Pancreas (tissue), 10 donors: ENCODE results near the gene MMP23B. TPM values are rescaled to one million over a fixed set of nuclear protein-coding genes. Genes with fewer than 3 reads are reported as not detected.

Experiments
- ATAC-seq, 4 donors: fragments of 200-7000 bp; cut with Tn5 transposase; one replicate each; pipeline versions ENCODE4 v1.8.0 to v1.9.1; 2020; ENCODE audit warnings: mild to moderate bottlenecking in 4 of 4, moderate library complexity in 4 of 4
- DNase-seq, 6 donors: peaks; one replicate each; pipeline ENCODE4 v3.0.0-alpha.2; 2020
- FAIRE-seq: peaks from 2 replicates; lab custom pipeline; 2012; peaks lifted over from hg19 to GRCh38; lab: Jason Lieb, UNC
- H3K27ac ChIP-seq, 4 donors: fragments of 200-600 bp; sonication (generic); 1 replicate in 3 of 4; 2 replicates in 1 of 4; pipeline versions ENCODE4 v1.5.0 to v1.8.0; 2020
- H3K27me3 ChIP-seq, 4 donors: fragments of 200-600 bp; one replicate each; pipeline ENCODE4 v1.8.0; 2021
- H3K36me3 ChIP-seq, 3 donors: fragments of 200-600 bp; sonication (generic) in 1 of 3; one replicate each; pipeline versions ENCODE4 v1.5.0 to v1.8.0; 2020 to 2021
- H3K4me1 ChIP-seq, 3 donors: fragments of 200-600 bp; one replicate each; pipeline ENCODE4 v1.8.0; 2021
- H3K4me3 ChIP-seq, 4 donors: fragments of 200-600 bp; sonication (generic) in 2 of 4; one replicate each; pipeline versions ENCODE4 v1.5.0 to v1.8.0; 2020 to 2021
- H3K9me3 ChIP-seq, 4 donors: fragments of 200-600 bp; one replicate each; pipeline ENCODE4 v1.8.0; 2021
- WGBS, 2 donors: extraction: QIAGEN DNeasy Blood & Tissue Kit; methylation state at CpG; one replicate each; pipeline ENCODE4 v1.1.7; 2013; 5-methylcytosine and 5-hydroxymethylcytosine counted together
- intact Hi-C, 3 donors: fragments of 100-400 bp; cut with DNase I; formaldehyde crosslinking; loops; one replicate each; pipeline versions ENCODE4 v1.11.1 to v1.14.2; 2022
- polyA plus RNA-seq, 2 donors: library from polyadenylated mRNA; stranded (reverse); fragments of 200-250 nt; gene quantifications; one replicate each; pipeline ENCODE4 v1.2.3, GENCODE V29; 2013
- total RNA-seq, 6 donors: library from RNA; stranded (reverse); fragmentation: NEBNext Ultra II Directional in 4 of 6; extraction: Animal tissue kit (Norgen Biotek cat#: 25700) in 4 of 6; gene quantifications; one replicate each; pipeline versions ENCODE4 v1.2.1 to v1.2.4, GENCODE V29; 2021 to 2023
- TF ChIP-seq, protein P1 (sequence below), 4 donors: fragments of 200-600 bp; sonication (generic) in 3 of 4; IDR thresholded peaks; one replicate each; pipeline versions ENCODE4 v1.5.0 to v1.8.0; 2021; ENCODE audit warnings: antibody characterized with exemption in 4 of 4
- donor health status: healthy with polysubstance abuse.
- donor health status: DM: no; HTN: no; CAD: no; lungs with moderate emphysema.
- donor health status: DM: no; HTN: no; CAD: no.
- donor health status: control.
- donor health status: control.
- donor health status: Bipolar disorder and iron deficiency.
- donor health status: DM: yes; HTN: yes; CAD: no.
- donor health status: DM: no; HTN: no; CAD: no.
- donor health status: DM: no; HTN: no; CAD: no.
- donor health status: DM: yes; HTN: yes; CAD: no.

MMP23B gene
- total and polyA plus RNA-seq, 8 donors, result 0.46 to 12.3 (median 1.6) TPM

GRCh38 chr1:1598051-1598719, 33.8 kb upstream of the MMP23B start:
- H3K4me1 ChIP-seq, result peaks cover 0 to 6% (median 4%) of the 10 kb centered on the region in 3 donors
- no peaks in the 10 kb centered on the region for H3K9me3 ChIP-seq
- no peaks in the 10 kb centered on the region for H3K27me3 ChIP-seq
- H3K27ac ChIP-seq, result no peak overlapping the region
- no peak overlapping the region for H3K4me3 ChIP-seq
- 60 to 61% methylated on average over 28 of the region's 28 CpGs for WGBS, 2 donors
- ATAC-seq, result peak in 2 of 4 donors; percentile 11 to 28
- no peak for FAIRE-seq
- TF ChIP-seq, protein P1, sequence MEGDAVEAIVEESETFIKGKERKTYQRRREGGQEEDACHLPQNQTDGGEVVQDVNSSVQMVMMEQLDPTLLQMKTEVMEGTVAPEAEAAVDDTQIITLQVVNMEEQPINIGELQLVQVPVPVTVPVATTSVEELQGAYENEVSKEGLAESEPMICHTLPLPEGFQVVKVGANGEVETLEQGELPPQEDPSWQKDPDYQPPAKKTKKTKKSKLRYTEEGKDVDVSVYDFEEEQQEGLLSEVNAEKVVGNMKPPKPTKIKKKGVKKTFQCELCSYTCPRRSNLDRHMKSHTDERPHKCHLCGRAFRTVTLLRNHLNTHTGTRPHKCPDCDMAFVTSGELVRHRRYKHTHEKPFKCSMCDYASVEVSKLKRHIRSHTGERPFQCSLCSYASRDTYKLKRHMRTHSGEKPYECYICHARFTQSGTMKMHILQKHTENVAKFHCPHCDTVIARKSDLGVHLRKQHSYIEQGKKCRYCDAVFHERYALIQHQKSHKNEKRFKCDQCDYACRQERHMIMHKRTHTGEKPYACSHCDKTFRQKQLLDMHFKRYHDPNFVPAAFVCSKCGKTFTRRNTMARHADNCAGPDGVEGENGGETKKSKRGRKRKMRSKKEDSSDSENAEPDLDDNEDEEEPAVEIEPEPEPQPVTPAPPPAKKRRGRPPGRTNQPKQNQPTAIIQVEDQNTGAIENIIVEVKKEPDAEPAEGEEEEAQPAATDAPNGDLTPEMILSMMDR (IDR thresholded peaks at IDR 0.05), result no peak
- H3K36me3 ChIP-seq, result no peaks in the 10 kb centered on the region
- DNase-seq, result peak in 2 of 6 donors; percentile 45 to 81
- intact Hi-C loops, result no loop called here

- Histone ChIP-seq H3K27me3 (no peaks in the 10 kb centered on the region), H3K36me3 (no peaks in the 10 kb centered on the region), H3K4me1 (peaks cover 0 to 6% (median 4%) of the 10 kb centered on the region in 3 donors), H3K27ac (no peak overlapping the region), H3K4me3 (no peak overlapping the region), H3K9me3 (no peaks in the 10 kb centered on the region)
- DNase-seq, result no peak
- ATAC-seq, result no peak
- no peak for FAIRE-seq
- intact Hi-C loops, result no loop called here
- TF ChIP-seq, protein P1 (IDR thresholded peaks at IDR 0.05), result no peak
- 87 to 91% methylated on average over 13 of the region's 13 CpGs for WGBS, 2 donors
Observed at GRCh38 chr1:1598720-1599029, 33.3 kb upstream of the MMP23B start.

- Histone ChIP-seq H3K9me3 (no peaks in the 10 kb centered on the region), H3K4me3 (peak overlapping the region in 1 of 4 donors; percentile 38), H3K4me1 (peaks cover 0 to 6% (median 4%) of the 10 kb centered on the region in 3 donors), H3K36me3 (no peaks in the 10 kb centered on the region), H3K27ac (no peak overlapping the region), H3K27me3 (no peaks in the 10 kb centered on the region)
- no peak for FAIRE-seq
- peak in 1 of 6 donors; percentile 71 for DNase-seq
- TF ChIP-seq, protein P1 (IDR thresholded peaks at IDR 0.05), result no peak
- intact Hi-C loops, result no loop called here
- 23 to 31% methylated on average over 70 to 111 of the region's 111 CpGs for WGBS, 2 donors
- ATAC-seq, result peak in 2 of 4 donors; percentile 16 to 33
Observed at GRCh38 chr1:1599030-1599934, 32.7 kb upstream of the MMP23B start.

- TF ChIP-seq, protein P1 (IDR thresholded peaks at IDR 0.05), result no peak
- FAIRE-seq (no peak), DNase-seq (peak in 2 of 6 donors; percentile 56 to 69), ATAC-seq (peak in 2 of 4 donors; percentile 18 to 33)
- Histone ChIP-seq H3K27ac (no peak within 1 kb of the TSS), H3K27me3 (no peaks in the 10 kb centered on the region), H3K36me3 (no peaks in the 10 kb centered on the region), H3K4me1 (peaks cover 0 to 6% (median 4%) of the 10 kb centered on the region in 3 donors), H3K4me3 (peak within 1 kb of the TSS in 1 of 4 donors; percentile 50), H3K9me3 (no peaks in the 10 kb centered on the region)
- intact Hi-C loops, result no loop called here
- 8 to 10% methylated on average over 63 to 125 of the region's 125 CpGs for WGBS, 2 donors
Observed at GRCh38 chr1:1599935-1600860, 31.8 kb upstream of the MMP23B start, which contains the start of gene FNDC10. FNDC10 (minus strand) TSS chr1:1600135; CDS start chr1:1600015, 120 bp downstream.
